Gastrocnemius medialis (tissue), 4 donors: ENCODE measurements around the gene PARD3B. TPM values are rescaled to one million over a fixed set of nuclear protein-coding genes. Genes with fewer than 3 reads are reported as not detected.

Experiments
- ATAC-seq, 2 donors: fragments of 150-250 bp; one replicate each; pipeline ENCODE4 v1.9.1; 2016
- DNase-seq, 2 donors: peaks; one replicate each; pipeline ENCODE4 v3.0.0-alpha.2; 2019
- H3K27ac ChIP-seq, 4 donors: fragments of 200-600 bp; sonication (generic); 1 replicate in 1 of 4; 2 replicates in 3 of 4; pipeline ENCODE4 v1.5.1; 2016 to 2018; ENCODE audit warnings: mild to moderate bottlenecking in 2 of 4, moderate library complexity in 1 of 4
- H3K27me3 ChIP-seq, 3 donors: fragments of 200-600 bp; sonication (generic) in 2 of 3; 1 replicate in 1 of 3; 2 replicates in 2 of 3; pipeline versions ENCODE4 v1.5.1 to v1.6.0; 2016 to 2019; ENCODE audit warnings: mild to moderate bottlenecking in 1 of 3, moderate library complexity in 1 of 3
- H3K36me3 ChIP-seq, 2 donors: fragments of 200-600 bp; sonication (generic) in 1 of 2; one replicate each; pipeline ENCODE4 v1.5.1; 2017 to 2018
- H3K4me1 ChIP-seq, 2 donors: fragments of 200-600 bp; sonication (generic) in 1 of 2; one replicate each; pipeline ENCODE4 v1.5.1; 2016 to 2017; ENCODE audit warnings: mild to moderate bottlenecking in 2 of 2
- H3K4me3 ChIP-seq, 4 donors: fragments of 200-600 bp; sonication (generic) in 3 of 4; 1 replicate in 1 of 4; 2 replicates in 3 of 4; pipeline ENCODE4 v1.5.1; 2016 to 2019; ENCODE audit warnings: mild to moderate bottlenecking in 2 of 4
- H3K9me3 ChIP-seq, 3 donors: fragments of 200-600 bp; sonication (generic) in 2 of 3; 1 replicate in 1 of 3; 2 replicates in 2 of 3; pipeline ENCODE4 v1.5.1; 2016 to 2019
- POLR2A ChIP-seq, 2 donors: fragments of 450-650 bp; IDR thresholded peaks; one replicate each; pipeline ENCODE4 v1.6.1; 2017; ENCODE audit warnings: antibody characterized with exemption in 2 of 2, mild to moderate bottlenecking in 2 of 2, moderate library complexity in 2 of 2
- in situ Hi-C, 4 donors: fragments of 200-750 bp; cut with MboI; loops; one replicate each; pipeline versions ENCODE4 v1.15.0 to v1.8.0; 2017; ENCODE audit warnings: low sequenced_read_pairs in 4 of 4
- intact Hi-C: fragments of 100-400 bp; cut with DNase I; formaldehyde crosslinking; loops from one replicate; pipeline ENCODE4 v1.15.1; 2023; ENCODE audit warnings: low total_unique reads
- total RNA-seq, 4 donors: library from RNA; depleted of rRNA; stranded (reverse); fragments of >200 nt; gene quantifications; one replicate each; pipeline versions ENCODE4 v1.1.0 to v1.2.3, GENCODE V29; 2016
- TF ChIP-seq, protein P1 (sequence below), 5 experiments: fragments of 450-650 bp in 3 of 5; fragments of 200-600 bp in 2 of 5; sonication (generic) in 2 of 5; IDR thresholded peaks in 4 of 5; conservative IDR thresholded peaks in 1 of 5; 1 replicate in 4 of 5; 2 replicates in 1 of 5; pipeline ENCODE4 v1.5.1; 2016 to 2019; ENCODE audit warnings: antibody characterized with exemption in 5 of 5, mild to moderate bottlenecking in 3 of 5, moderate library complexity in 3 of 5

Gene PARD3B
- total RNA-seq, 4 donors from 2014 or later = 2.2 to 15.5 (median 4.6) TPM

DNA sequence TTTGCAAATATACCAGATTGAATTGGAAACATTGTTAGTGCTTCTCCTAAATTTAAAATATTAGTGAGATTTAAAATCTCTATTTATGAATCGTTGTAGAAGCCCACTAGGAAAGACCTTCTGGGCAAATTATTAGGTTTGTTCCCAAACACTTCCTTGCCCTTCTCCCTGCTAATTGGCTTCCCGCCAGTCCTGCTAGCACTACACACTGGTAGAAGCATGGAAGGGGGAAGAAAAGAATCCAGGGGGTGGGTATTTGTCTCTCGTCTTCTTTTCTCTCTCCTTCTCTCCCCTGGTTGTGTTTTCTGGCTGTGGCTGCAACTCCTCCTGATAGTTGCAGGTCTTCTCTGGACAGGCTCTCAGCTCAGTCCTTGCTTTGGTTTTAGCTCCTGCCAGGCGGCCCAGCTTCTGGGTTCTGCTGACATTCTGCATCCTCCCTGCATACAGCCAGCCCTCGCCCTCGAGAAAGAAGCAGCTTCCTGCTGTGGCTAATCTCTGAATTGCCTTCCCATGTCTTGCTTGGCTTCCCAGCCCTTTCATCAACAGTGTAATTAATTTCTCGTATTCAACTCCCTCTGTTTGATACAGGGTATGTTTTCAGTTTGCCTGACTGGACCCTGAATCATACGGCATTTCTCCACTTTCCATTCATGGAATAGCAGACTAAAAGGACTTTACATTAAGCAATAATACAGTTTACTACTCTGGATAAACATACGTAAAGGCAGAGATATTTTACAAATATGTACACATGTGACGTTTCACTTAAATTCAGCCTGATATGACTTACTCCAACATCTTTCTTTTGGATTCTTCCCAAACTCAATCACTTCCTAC lies 6.9 kb upstream of the PARD3B start:
- in situ Hi-C loops = no loop called here
- no peak for TF ChIP-seq POLR2A (IDR thresholded peaks at IDR 0.05)
- TF ChIP-seq, protein P1, sequence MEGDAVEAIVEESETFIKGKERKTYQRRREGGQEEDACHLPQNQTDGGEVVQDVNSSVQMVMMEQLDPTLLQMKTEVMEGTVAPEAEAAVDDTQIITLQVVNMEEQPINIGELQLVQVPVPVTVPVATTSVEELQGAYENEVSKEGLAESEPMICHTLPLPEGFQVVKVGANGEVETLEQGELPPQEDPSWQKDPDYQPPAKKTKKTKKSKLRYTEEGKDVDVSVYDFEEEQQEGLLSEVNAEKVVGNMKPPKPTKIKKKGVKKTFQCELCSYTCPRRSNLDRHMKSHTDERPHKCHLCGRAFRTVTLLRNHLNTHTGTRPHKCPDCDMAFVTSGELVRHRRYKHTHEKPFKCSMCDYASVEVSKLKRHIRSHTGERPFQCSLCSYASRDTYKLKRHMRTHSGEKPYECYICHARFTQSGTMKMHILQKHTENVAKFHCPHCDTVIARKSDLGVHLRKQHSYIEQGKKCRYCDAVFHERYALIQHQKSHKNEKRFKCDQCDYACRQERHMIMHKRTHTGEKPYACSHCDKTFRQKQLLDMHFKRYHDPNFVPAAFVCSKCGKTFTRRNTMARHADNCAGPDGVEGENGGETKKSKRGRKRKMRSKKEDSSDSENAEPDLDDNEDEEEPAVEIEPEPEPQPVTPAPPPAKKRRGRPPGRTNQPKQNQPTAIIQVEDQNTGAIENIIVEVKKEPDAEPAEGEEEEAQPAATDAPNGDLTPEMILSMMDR (IDR thresholded peaks at IDR 0.05 in 4 of 5, conservative IDR thresholded peaks at IDR 0.05 in 1 of 5) = no peak
- Histone ChIP-seq H3K4me3 (no peak overlapping the region), H3K4me1 (no peaks in the 10 kb centered on the region), H3K9me3 (no peaks in the 10 kb centered on the region), H3K36me3 (no peaks in the 10 kb centered on the region), H3K27me3 (no peaks in the 10 kb centered on the region), H3K27ac (no peak overlapping the region)
- DNase-seq (no peak), ATAC-seq (no peak)
- intact Hi-C loops = no loop called here

DNA sequence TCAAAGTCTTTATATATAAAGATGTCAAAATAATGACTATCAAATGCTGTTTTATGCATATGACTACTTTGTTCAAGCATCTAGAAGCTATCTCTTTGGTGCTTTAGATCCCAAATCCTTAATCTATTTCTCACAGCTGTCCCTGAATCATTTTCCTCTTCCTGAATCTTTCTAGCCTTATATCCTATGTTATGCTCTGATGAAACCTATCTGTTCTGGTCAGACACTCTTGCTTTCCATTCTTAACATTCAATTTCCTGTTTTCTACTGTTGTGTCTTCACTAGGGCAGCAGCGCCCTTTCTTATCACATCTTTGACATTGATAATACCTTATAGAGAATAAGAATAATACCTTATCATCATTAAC lies 6.3 kb upstream of the PARD3B start:
- Histone ChIP-seq H3K4me3 (no peak overlapping the region), H3K9me3 (no peaks in the 10 kb centered on the region), H3K27ac (no peak overlapping the region), H3K4me1 (no peaks in the 10 kb centered on the region), H3K36me3 (no peaks in the 10 kb centered on the region), H3K27me3 (no peaks in the 10 kb centered on the region)
- TF ChIP-seq, protein P1 (IDR thresholded peaks at IDR 0.05 in 4 of 5, conservative IDR thresholded peaks at IDR 0.05 in 1 of 5) = no peak
- no peak for TF ChIP-seq POLR2A (IDR thresholded peaks at IDR 0.05)
- in situ Hi-C loops = no loop called here
- DNase-seq = no peak
- intact Hi-C loops = no loop called here
- no peak for ATAC-seq

DNA sequence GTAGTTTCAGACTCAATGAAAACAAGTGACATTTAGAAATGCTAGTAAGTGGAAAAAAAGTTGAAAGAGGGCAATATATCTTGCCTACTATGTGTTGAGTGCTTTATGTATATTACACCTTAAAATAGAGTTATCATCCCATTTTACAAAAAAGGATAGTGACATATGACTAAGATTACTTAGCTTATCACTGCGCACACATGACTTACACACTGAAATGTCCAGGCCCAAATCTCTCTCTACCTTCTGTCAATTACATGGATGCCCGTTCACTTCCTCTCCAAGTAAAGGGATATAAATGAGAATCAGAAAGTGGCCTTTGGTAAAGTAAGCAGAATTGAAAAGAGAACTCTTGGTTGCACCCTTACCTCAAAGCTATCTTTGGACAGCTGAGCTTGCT lies 3.6 kb upstream of the PARD3B start:
- intact Hi-C loops = loop anchor here (10.0 kb wide), 1 partner anchor 323 kb away; no protein-coding TSS in a partner anchor
- no peaks in the 10 kb centered on the region for H3K9me3 ChIP-seq
- TF ChIP-seq POLR2A (IDR thresholded peaks at IDR 0.05) = no peak
- TF ChIP-seq, protein P1 (IDR thresholded peaks at IDR 0.05 in 4 of 5, conservative IDR thresholded peaks at IDR 0.05 in 1 of 5) = no peak
- peaks cover 5 to 15% of the 10 kb centered on the region in 2 donors for H3K4me1 ChIP-seq
- no peaks in the 10 kb centered on the region for H3K27me3 ChIP-seq
- DNase-seq (no peak), ATAC-seq (no peak)
- in situ Hi-C loops = no loop called here
- no peak overlapping the region for H3K4me3 ChIP-seq
- H3K36me3 ChIP-seq = no peaks in the 10 kb centered on the region
- H3K27ac ChIP-seq = no peak overlapping the region

DNA sequence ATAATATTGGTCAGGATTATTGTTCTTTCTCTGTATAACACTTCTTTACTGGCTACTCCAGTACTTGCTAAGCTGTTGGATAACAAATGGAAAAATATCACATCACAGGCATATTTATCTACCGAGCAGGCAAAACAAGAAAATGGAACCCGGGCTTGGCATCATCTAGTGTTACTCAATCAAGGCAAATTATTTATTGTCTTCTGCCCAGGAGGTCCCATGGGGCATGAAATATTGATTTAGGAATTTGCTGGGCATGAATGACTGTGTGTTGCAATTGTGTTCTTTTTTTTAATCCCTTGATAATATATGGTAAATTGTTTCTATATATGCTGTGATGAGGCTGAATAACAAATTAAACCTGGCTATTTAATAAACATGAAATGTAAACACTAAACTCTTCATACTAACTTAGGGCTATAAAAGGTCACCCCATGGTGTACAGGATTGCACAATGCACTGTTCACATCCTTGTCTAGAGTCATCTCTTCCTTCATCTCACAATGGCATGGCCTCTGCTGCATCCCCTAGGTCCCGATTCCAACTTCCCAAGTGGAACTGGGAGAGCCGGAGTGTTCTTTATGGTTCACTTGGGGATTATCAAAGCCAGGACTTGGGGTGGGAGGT lies 2.2 kb upstream of the PARD3B start:
- Histone ChIP-seq H3K27ac (no peak overlapping the region), H3K9me3 (no peaks in the 10 kb centered on the region), H3K27me3 (no peaks in the 10 kb centered on the region), H3K36me3 (no peaks in the 10 kb centered on the region), H3K4me3 (no peak overlapping the region), H3K4me1 (peaks cover 14 to 20% of the 10 kb centered on the region in 2 donors)
- no peak for ATAC-seq
- TF ChIP-seq, protein P1 (IDR thresholded peaks at IDR 0.05 in 4 of 5, conservative IDR thresholded peaks at IDR 0.05 in 1 of 5) = no peak
- TF ChIP-seq POLR2A (IDR thresholded peaks at IDR 0.05) = no peak
- in situ Hi-C loops (no loop called here), intact Hi-C loops (loop anchor here (10.0 kb wide), 1 partner anchor 322 kb away; no protein-coding TSS in a partner anchor)
- DNase-seq = peak in 1 of 2 donors; percentile 17
